T follicular helper cell (primary cell): ENCODE measurements around the gene ABHD16B.
"Not testable (repeated sequence)": the region's sequence is repeated elsewhere in the genome, so short reads cannot be mapped to it uniquely, and the experiment has no call there.

Experiments
- DNase-seq: peaks from one replicate; pipeline ENCODE4 v3.0.0-alpha.2; 2020; ENCODE audit warnings: low read depth

The ABHD16B gene

DNA sequence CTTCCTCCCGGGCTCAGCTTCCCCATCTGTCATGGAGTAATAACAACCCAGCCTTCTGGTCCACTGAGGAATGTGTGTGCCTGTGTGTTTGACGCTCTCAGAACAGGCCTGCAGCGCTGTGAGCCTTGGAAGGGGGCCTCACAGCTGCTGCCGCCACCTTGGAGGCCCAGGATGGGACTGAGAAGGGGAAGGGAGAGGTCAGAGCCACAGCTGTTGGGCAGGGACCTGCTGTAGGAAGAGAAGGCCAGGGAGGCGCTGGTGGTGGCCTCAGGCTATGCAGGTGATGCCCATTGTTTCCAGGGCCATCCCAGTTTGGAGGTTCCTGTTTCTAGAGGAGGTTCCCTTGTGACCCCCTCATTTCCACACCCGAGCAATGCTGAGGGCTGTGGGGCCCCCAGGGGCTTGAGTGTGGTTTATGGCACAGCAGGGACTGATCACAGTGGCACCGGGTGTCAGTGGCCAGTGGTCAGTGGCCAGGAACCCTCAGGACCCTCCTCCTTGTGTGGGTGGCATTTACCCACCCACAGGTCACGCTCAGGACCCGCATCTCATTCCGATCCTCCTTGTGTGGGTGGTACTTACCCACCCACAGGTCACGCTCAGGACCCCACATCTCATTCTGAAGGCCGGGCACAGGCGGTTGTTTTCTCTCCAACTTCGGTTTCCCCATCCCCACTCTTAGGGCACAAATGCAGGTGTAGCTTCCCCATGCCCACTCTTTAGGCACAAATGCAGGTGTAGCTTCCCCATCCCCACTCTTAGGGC is 17.8 kb downstream of the ABHD16B start:
- DNase-seq = no peak

GRCh38 chr20:63880901-63881300 is 19.6 kb downstream of the ABHD16B start:
- not testable (repeated sequence) for DNase-seq

DNA sequence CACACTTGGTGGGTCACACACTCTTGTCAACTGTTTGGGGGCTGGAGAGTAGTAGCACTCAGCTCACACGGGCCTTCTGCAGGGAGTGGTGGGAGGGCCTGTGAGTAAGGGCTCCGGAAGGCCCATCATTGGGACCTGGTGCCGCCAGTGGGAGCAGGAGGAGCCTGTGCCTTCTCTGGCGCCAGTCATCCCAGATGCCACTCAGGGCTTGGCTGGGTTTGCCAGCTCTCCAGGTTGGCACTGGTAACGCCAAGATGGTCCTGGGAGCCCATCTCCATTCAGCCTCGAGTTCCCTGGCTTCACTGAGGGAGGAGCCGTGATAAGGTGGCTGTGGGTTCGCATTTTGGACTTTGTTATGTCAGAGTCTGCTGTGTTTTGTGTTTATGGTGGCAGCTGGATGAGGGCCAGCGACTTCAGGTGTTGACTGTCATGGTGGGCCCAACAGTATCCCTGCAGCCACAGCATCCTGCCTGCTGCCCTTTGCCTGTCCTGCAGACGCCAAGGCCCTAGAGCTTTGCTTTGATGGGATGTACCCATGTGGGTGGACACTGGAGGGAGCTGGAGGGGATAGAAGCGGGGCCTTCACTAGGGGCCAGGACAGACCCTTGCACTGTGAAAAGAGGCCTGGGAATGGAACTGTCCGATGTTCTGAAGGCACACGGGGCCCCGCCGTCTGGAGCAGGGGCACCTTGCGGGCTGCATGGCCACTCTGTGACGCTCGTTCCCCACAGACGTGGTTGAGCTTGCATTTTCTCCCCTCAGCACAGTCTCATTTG is 20.3 kb downstream of the ABHD16B start:
- no peak for DNase-seq

DNA sequence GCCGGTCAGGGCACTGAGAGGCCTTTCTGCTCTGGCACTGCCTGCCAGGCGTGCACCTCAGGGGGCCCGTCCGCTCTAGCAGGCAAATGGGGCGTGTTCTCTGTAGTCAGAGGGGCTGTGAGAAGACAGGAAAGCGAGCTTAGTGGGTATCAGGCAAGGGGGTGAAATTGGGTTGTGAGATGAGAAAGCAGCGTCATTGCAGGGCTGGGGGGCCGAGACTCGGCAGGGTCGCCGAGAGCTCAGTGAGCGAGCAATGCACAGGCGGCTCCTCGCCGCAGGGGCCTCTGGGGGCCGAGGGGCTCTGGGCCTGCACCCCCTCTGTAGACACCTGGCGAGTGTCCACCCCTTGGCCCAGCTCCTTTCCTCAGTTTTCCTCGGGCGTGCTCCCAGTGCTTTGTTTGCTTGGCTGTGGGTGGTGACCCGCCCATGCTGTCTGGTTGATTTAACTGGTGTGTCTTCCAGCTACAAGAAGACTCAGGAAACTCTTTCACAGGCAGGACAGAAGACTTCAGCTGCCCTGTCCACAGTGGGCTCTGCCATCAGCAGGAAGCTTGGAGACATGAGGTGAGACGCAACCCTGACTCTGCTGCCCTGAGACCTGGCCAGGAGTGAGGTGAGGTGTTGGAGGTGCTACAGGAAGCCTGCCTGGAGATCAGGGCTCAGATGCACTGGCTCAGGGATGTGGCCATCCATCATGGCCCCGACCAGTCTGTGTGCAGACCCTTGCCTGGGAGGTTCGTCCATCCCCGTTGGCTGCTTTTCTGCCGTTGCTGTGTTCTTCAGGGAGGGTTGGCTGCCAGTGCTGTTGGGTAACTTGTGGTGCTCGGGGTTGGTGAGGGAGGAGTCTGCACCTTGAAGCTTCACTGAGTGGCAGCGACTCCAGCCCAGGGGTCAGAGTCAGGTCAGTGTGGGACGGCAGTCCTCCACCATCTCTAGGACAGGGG is 21.2 kb downstream of the ABHD16B start:
- no peak for DNase-seq

DNA sequence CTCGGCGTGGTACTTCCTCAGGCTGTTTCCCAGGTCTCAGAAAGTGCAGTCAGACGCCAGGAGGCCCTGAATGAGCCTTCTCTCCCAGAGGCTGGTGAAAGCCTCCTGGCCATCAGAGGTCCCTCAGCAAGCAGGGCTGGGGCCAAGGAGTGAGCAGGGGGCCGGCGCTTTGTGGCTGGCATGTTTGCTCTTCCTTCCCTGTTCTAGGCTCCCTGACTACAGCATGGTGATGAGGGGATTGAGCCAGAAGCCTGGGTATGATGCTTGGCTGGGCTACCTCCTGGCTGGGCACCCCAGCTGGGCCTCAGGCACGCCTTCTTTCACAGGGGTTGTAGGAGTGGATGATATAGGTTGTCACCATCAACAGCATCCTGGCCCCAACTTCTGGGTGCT is 21.9 kb downstream of the ABHD16B start:
- no peak for DNase-seq

DNA sequence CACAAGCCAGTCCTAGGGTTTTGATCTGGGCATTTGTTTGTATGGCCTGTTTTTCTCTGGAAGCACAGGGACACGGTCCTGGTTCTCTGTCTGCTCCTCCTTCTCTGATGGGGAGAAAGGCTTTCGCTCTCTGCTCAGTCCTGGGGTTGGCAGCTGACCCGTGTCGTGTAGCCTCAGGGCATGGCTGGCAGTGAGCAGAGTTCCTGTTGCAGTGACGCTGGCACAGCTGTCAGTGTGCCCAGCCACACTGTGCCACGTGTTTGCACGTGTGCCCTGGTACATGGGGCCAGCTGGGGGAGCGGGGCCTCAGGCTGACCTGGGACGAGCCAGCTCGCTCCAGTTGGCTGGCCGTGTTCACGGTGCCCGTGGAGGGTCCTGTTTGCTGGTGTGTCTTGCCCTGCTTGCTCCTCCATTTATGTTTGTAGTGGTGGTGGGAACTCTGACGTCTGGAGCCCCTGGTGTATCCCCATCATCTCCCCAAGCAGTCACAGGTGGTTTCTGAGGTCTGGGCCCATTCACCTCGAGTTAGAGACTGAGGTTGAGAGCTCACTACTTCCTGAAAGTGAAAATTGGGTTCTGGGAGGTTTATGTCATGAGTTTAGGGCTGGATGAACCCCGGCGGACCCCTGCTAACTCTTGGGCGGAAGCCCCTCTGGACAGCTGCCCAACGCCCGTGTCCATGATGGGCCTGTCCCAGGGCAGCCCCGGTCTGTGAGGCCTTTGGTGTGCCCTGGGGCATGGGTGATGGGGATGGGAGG is 23.4 kb downstream of the ABHD16B start:
- no peak for DNase-seq

- no peak for DNase-seq
Observed at GRCh38 chr20:63885264-63886053, 24.2 kb downstream of the ABHD16B start.

- no peak for DNase-seq
Observed at GRCh38 chr20:63886054-63886419, 24.7 kb downstream of the ABHD16B start.

GRCh38 chr20:63886921-63887320 is 25.6 kb downstream of the ABHD16B start:
- DNase-seq = no peak

DNA sequence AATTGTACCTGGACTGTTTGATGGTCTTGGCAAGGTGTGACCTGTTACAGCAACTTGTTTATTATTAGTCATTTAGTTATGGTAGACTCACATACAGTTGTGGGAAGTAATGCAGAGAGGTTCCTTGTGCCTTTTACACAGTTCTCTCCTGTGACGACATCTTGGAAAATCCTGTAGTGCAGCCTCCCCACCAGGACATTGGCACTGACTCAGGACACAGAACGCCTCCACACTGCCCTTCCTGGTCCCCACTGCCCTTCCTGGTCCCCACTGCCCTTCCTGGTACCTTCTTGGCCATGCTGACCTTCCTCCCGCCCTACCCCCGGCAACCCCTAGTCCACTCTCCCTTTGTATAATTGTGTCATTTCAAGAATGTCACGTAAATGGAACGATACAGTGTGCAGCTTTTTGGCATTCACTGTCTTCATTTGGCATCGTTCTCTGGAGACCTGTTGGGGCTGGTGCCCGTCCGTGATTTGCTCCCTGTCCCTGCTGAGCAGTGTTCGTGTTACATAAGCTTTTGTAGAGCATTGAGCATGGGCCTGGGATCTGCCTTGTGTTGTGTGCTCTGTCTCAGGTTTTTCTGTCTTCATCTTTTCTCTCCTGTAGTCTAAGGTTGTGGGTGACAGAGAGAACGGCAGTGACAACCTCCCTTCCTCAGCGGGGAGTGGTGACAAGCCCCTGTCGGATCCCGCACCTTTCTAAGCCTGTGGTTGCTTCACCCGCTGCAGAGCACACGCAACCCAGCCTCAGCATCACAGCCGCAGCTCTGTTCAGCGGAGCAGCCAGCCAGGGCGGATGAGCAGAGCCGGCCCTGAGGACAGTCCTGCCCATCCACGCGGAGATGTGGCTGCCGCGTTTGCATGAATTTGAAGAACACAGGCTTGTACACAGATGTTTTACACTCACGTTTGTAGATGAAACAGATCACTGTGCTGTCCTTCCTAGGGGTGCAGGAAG is 28.2 kb downstream of the ABHD16B start:
- DNase-seq = no peak

- DNase-seq = no peak
Observed at GRCh38 chr20:63890201-63890576, 28.9 kb downstream of the ABHD16B start.

DNA sequence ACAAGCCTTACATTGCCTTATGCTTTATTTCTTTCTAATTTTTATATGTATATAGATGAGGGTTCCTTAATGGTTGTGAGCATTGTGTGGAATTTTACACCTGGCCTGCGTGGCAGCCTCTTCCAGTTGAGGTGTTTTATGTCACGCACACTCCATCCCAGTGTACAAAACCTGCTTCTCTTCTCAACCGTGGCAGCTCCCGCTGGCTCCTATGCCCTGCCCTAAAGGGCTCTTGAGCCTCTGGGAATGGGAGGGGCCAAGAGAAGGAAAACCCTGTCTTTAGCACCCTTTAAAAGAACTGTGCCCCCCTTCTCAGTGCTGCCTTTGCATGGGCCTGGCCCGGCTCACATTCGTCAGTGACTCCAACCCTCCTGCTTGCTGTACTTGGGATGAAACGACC is 29.3 kb downstream of the ABHD16B start:
- no peak for DNase-seq

DNA sequence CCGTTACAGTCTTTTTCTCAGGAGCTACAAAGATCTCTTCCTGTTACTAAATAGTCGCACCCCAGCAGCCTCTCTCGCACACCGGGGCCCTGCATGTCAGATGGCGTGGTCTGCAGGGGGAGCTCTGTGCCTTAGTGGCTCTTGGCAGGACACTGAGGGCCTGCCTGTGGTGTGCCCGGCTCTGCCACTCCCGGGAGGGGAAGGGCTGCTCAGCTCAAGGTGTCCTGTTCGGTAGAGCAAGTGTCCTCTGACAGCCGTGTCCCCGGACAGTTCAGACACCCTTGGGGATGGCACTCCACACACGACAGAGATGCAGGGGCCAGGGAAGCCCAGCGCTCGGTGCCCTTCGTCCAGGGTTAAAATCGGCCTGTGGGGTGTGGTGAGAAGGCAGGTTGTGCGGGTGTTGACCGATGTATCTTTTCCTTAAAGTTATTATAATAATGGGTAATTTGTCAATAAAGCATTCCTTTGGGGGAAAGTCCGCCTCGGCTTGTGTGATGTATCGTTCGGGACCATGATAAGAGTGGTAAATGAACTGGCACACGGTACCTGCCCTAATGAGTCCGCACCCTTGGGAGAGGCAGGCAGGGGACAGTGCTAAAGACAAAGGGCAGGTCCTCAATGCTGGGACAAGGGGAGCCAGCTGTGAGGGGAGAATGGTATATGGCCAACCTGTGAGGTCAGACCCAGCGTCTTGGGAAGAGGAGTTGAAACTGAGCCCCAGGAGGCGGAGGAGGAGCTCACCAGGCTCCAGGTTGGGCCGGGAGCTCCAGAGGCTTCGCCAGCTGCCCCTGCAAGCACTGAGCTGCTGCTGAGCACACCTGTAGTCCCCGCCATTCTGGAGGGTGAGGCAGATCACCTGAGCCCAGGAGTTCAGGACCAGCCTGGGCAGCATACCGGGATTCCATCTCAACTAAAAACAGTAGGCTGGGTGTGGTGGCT is 30.0 kb downstream of the ABHD16B start:
- DNase-seq = no peak

GRCh38 chr20:63892402-63892801 is 31.1 kb downstream of the ABHD16B start:
- no peak for DNase-seq

DNA sequence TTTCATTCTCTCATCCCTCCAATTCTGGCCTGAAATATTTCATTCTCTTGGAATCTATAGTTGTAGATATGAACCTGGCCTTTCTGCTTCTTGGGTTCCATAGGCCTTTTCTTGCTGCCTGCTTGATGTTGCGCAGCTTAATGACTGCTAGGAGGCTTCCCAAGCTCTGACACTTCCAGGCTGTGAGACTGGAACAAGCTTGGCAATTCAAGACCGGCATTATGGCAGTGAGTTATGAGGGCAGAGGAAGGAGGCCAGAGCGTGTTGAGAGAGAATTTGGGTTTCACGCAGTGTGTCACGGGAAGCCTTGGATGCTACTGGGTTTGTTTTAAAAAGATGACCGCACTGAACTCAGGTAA is 32.7 kb downstream of the ABHD16B start:
- no peak for DNase-seq

DNA sequence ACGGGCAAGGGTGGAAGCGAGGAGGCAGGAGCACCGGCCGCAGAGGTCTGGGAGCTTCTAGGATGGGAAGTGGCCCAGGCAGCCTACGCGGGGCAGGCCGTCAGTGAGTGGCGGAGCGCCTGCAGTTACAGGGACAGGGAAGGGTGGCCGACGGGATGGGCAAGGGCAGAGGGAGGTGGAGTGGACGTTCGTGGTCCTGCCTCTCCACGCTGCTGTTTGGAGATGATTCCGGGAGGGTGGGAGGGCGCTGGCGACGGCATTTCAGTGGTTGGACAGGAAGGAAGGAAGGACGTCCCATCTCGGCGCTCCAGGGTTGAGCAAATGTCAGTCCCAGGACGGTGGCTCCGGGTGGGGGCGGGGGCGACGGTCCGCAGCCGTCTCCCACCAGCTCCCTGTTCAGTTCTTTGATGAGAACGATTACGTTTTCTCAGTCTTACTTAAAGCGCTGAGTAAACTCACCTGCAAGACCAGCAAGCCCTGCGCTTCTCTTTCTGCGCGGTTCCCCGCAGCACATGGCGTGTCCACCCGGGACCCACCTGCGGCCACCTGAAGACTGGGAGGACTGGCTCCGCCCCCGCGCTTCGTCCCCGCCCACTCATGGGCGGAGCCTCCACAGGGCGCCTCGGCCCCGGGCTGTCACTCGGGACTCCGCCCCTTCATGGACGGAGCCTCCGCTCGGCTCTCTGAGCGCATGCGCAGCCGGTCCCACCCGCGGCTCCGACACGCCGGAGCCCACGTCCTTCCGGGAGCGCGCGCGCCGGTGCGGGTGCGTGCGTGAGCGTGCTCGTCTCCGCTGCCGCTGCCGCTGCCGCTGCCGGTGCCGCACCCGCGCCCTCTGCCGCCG is 33.3 kb downstream of the ABHD16B start, which contains the start of gene DNAJC5:
TSS of gene DNAJC5 (plus strand) at position 769 of the 844 bp plus-strand sequence. CDS start 33,220 bp downstream, outside the sequence.
- DNase-seq = peak; percentile 97

- no peak for DNase-seq
Observed at GRCh38 chr20:63895202-63895951, 34.1 kb downstream of the ABHD16B start.
